Suprapubic skin (tissue), 4 donors: ENCODE results near the gene ASTN2.

Source experiments
- CTCF ChIP-seq, 2 donors: fragments of 200-600 bp in 1 of 2; fragments of 450-650 bp in 1 of 2; sonication (generic) in 1 of 2; IDR thresholded peaks; one replicate each; pipeline ENCODE4 v1.5.1; 2016 to 2019; ENCODE audit warnings: antibody characterized with exemption in 2 of 2, mild to moderate bottlenecking in 1 of 2, moderate library complexity in 1 of 2
- EP300 ChIP-seq: sonication (generic); formaldehyde crosslinking; IDR thresholded peaks from one replicate; pipeline ENCODE4 v1.6.1; 2017; ENCODE audit warnings: antibody characterized with exemption
- POLR2A ChIP-seq, 2 donors: fragments of 450-650 bp; IDR thresholded peaks; one replicate each; pipeline ENCODE4 v1.6.1; 2017; ENCODE audit warnings: antibody characterized with exemption in 2 of 2, mild to moderate bottlenecking in 2 of 2, moderate library complexity in 2 of 2
- POLR2AphosphoS5 ChIP-seq, 3 donors: sonication (generic); formaldehyde crosslinking; IDR thresholded peaks; one replicate each; pipeline ENCODE4 v1.6.1; 2017; ENCODE audit warnings: antibody characterized with exemption in 3 of 3

GRCh38 chr9:117153021-117153420, 261.8 kb downstream of the ASTN2 start:
- TF ChIP-seq POLR2A (IDR thresholded peaks at IDR 0.05) (no peak), EP300 (no peak), CTCF (IDR thresholded peaks at IDR 0.05) (no peak), POLR2AphosphoS5 (IDR thresholded peaks at IDR 0.05) (no peak)
